ENCODE results near the gene HECTD4. TPM values are rescaled to one million over a fixed set of nuclear protein-coding genes. Genes with fewer than 3 reads are reported as not detected.
A peak's percentile ranks its signal among the peaks of the same experiment; 100 is the strongest.
"Not testable (repeated sequence)": the region's sequence is repeated elsewhere in the genome, so short reads cannot be mapped to it uniquely, and the experiment has no call there.

HECTD4 gene
- total RNA-seq, 1 experiment from 2014 or later: 65.7 TPM

- no peak for TF ChIP-seq CTCF (IDR thresholded peaks at IDR 0.05; ENCODE audit: unreplicated experiment)
- Mint-ChIP-seq H3K4me1 (ENCODE audit: low read depth, unreplicated experiment) (peaks cover 35% of the 10 kb centered on the region), H3K27me3 (ENCODE audit: unreplicated experiment) (no peaks in the 10 kb centered on the region), H3K9me3 (ENCODE audit: low read depth, unreplicated experiment) (no peaks in the 10 kb centered on the region), H3K36me3 (ENCODE audit: insufficient read depth, unreplicated experiment) (peaks cover 14% of the 10 kb centered on the region), H3K4me3 (ENCODE audit: low read depth, unreplicated experiment) (no peak overlapping the region), H3K27ac (ENCODE audit: unreplicated experiment) (peak overlapping the region; percentile 73)
- intact Hi-C loops (cut with micrococcal nuclease; ENCODE audit: unreplicated experiment): loop anchor here (10.0 kb wide), 1 partner anchor 268 kb away; the partner anchor contains the start of gene HECTD4
- peak; percentile 41 for DNase-seq
- no TSS peak for BruUV-seq (replicated peaks)
- CTCF ChIA-PET: interaction anchor here (0.6 to 1.5 kb wide), 3 partner anchors 9 to 22 kb away, joined by 3 to 8 read pairs (median 3); partner anchors contain the start of gene TRAFD1
These were observed 265.8 kb downstream of the HECTD4 start for GRCh38 chr12:112116232-112117060.

GRCh38 chr12:112115259-112116045, 266.8 kb downstream of the HECTD4 start:
- peaks cover 14% of the 10 kb centered on the region for H3K36me3 Mint-ChIP-seq (ENCODE audit: insufficient read depth, unreplicated experiment)
- intact Hi-C loops (cut with micrococcal nuclease; ENCODE audit: unreplicated experiment): loop anchor here (10.0 kb wide), 1 partner anchor 269 kb away; the partner anchor contains the start of gene HECTD4
- no peak for DNase-seq
- no TSS peak for BruUV-seq (replicated peaks)
- H3K4me3 Mint-ChIP-seq (ENCODE audit: low read depth, unreplicated experiment): no peak overlapping the region
- no peaks in the 10 kb centered on the region for H3K27me3 Mint-ChIP-seq (ENCODE audit: unreplicated experiment)
- H3K4me1 Mint-ChIP-seq (ENCODE audit: low read depth, unreplicated experiment): peaks cover 40% of the 10 kb centered on the region
- H3K9me3 Mint-ChIP-seq (ENCODE audit: low read depth, unreplicated experiment): no peaks in the 10 kb centered on the region
- H3K27ac Mint-ChIP-seq (ENCODE audit: unreplicated experiment): no peak overlapping the region
- no peak for TF ChIP-seq CTCF (IDR thresholded peaks at IDR 0.05; ENCODE audit: unreplicated experiment)
- CTCF ChIA-PET: interaction anchor here (0.6 kb wide), 1 partner anchor 17 kb away, joined by 4 read pairs; no protein-coding TSS in a partner anchor

- Mint-ChIP-seq H3K27me3 (ENCODE audit: unreplicated experiment) (no peaks in the 10 kb centered on the region), H3K36me3 (ENCODE audit: insufficient read depth, unreplicated experiment) (peaks cover 35% of the 10 kb centered on the region), H3K4me3 (ENCODE audit: low read depth, unreplicated experiment) (peak overlapping the region; percentile 50), H3K27ac (ENCODE audit: unreplicated experiment) (peak overlapping the region; percentile 92), H3K9me3 (ENCODE audit: low read depth, unreplicated experiment) (no peaks in the 10 kb centered on the region), H3K4me1 (ENCODE audit: low read depth, unreplicated experiment) (peaks cover 45% of the 10 kb centered on the region)
- no TSS peak for BruUV-seq (replicated peaks)
- intact Hi-C loops (cut with micrococcal nuclease; ENCODE audit: unreplicated experiment): loop anchor here (10.0 kb wide), 1 partner anchor 272 kb away; the partner anchor contains the start of gene HECTD4
- TF ChIP-seq CTCF (IDR thresholded peaks at IDR 0.05; ENCODE audit: unreplicated experiment): no peak
- peak; percentile 85 for DNase-seq
- CTCF ChIA-PET: interaction anchor here (0.6 to 1.5 kb wide), 6 partner anchors 10 to 99 kb away, joined by 3 to 6 read pairs (median 4); partner anchors contain the start of genes ERP29, TMEM116 and TRAFD1
These were observed 269.7 kb downstream of the HECTD4 start for GRCh38 chr12:112112409-112113133.

- Mint-ChIP-seq H3K36me3 (ENCODE audit: insufficient read depth, unreplicated experiment) (peaks cover 36% of the 10 kb centered on the region), H3K27me3 (ENCODE audit: unreplicated experiment) (no peaks in the 10 kb centered on the region), H3K4me1 (ENCODE audit: low read depth, unreplicated experiment) (peaks cover 39% of the 10 kb centered on the region), H3K27ac (ENCODE audit: unreplicated experiment) (peak overlapping the region; percentile 92), H3K4me3 (ENCODE audit: low read depth, unreplicated experiment) (peak overlapping the region; percentile 50), H3K9me3 (ENCODE audit: low read depth, unreplicated experiment) (no peaks in the 10 kb centered on the region)
- no TSS peak for BruUV-seq (replicated peaks)
- no peak for TF ChIP-seq CTCF (IDR thresholded peaks at IDR 0.05; ENCODE audit: unreplicated experiment)
- DNase-seq: peak; percentile 19
- CTCF ChIA-PET: interaction anchor here (0.6 to 1.5 kb wide), 7 partner anchors 11 to 197 kb away, joined by 3 to 7 read pairs (median 4); partner anchors contain the start of genes ERP29, TMEM116 and TRAFD1
- intact Hi-C loops (cut with micrococcal nuclease; ENCODE audit: unreplicated experiment): loop anchor here (10.0 kb wide), 1 partner anchor 273 kb away; the partner anchor contains the start of gene HECTD4
These were observed 270.3 kb downstream of the HECTD4 start for GRCh38 chr12:112111931-112112330.

GRCh38 chr12:112110787-112111662, 271.2 kb downstream of the HECTD4 start:
- Mint-ChIP-seq H3K27ac (ENCODE audit: unreplicated experiment) (peak overlapping the region; percentile 46), H3K4me1 (ENCODE audit: low read depth, unreplicated experiment) (peaks cover 38% of the 10 kb centered on the region), H3K36me3 (ENCODE audit: insufficient read depth, unreplicated experiment) (peaks cover 43% of the 10 kb centered on the region)
- BruUV-seq (replicated peaks); H3K9me3 Mint-ChIP-seq (ENCODE audit: low read depth, unreplicated experiment); DNase-seq; H3K27me3 Mint-ChIP-seq (ENCODE audit: unreplicated experiment); H3K4me3 Mint-ChIP-seq (ENCODE audit: low read depth, unreplicated experiment): not testable (repeated sequence)
- intact Hi-C loops (cut with micrococcal nuclease; ENCODE audit: unreplicated experiment): loop anchor here (10.0 kb wide), 1 partner anchor 274 kb away; the partner anchor contains the start of gene HECTD4
- CTCF ChIA-PET: interaction anchor here (0.7 to 1.5 kb wide), 2 partner anchors 12 to 198 kb away, joined by 5 to 7 read pairs; no protein-coding TSS in a partner anchor

All from Calu3 (cell line).